IPS DF 6.9 (cell line): ENCODE results near the gene SRRT.

Experiments used
- DNase-seq: peaks from one replicate; pipeline ENCODE4 v3.0.0-alpha.2; 2013; ENCODE audit warnings: low read depth, low spot score
- H3K27ac ChIP-seq: one replicate; pipeline ENCODE4 v1.5.1; 2013; ENCODE audit warnings: low read length, control low read depth
- H3K27me3 ChIP-seq: 2 replicates; pipeline ENCODE4 v1.6.1; 2013; ENCODE audit warnings: mild to moderate bottlenecking, low read length; ENCODE audit not compliant: control insufficient read depth, insufficient read depth
- H3K36me3 ChIP-seq: 2 replicates; pipeline ENCODE4 v1.6.1; 2013; ENCODE audit warnings: low read length; ENCODE audit not compliant: control insufficient read depth, insufficient read depth
- H3K4me1 ChIP-seq: 2 replicates; pipeline ENCODE4 v1.6.1; 2013; ENCODE audit warnings: low read length; ENCODE audit not compliant: control insufficient read depth, insufficient read depth
- H3K4me3 ChIP-seq: 2 replicates; pipeline ENCODE4 v1.5.1; 2013; ENCODE audit warnings: mild to moderate bottlenecking, low read length
- H3K9me3 ChIP-seq: 2 replicates; pipeline ENCODE4 v1.6.1; 2013; ENCODE audit warnings: low read length, inconsistent platforms; ENCODE audit not compliant: control insufficient read depth, insufficient read depth
- WGBS: extraction: QIAGEN DNeasy Blood & Tissue Kit; methylation state at CpG from one replicate; pipeline ENCODE4 v1.1.7; 2013; ENCODE audit warnings: mixed read lengths, missing lambda C conversion rate; ENCODE audit not compliant: insufficient read length, insufficient coverage; 5-methylcytosine and 5-hydroxymethylcytosine counted together

The SRRT gene

DNA sequence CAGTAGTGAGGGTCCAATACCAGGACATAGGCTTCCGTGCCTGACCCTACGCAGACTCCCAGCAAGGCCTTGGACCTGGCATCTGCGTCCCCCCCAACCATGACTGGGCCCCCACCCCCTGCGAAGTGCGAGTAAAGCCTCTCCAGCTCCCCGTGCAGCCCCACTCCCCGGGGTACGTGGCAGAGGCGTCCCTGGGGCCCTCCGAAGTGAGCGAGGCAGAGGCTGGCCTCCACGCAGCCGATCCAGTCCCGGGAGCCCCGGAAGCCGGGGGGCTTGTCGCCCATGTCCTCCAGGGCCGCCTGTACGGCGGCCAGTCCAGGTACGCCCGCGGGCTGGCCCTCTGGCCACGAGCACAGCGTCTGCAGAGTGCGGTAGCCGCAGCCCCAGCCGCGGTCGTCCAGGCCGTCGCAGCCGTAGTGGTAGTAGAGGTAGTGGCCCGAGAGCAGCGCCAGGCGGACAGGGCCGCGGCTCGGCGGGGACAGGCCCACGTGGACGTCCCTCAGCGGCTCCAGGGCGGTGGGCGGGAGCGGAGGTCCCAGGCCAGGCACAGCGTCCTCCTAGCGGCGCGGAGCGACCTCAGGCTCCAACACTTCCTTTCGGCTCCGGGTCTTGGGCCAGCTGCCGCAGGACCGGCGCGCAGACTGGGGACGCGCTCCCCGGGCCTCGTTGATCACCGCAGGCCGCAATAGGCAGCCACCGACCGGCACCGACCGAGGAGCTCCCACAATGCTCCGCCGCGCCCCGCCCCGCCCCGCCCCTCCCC, 14.3 kb downstream of the SRRT start, which contains the start of gene UFSP1:
Gene UFSP1 (minus strand): TSS at position 728 of the 763 bp plus-strand sequence. CDS start 444 bp downstream, at position 284.
- H3K4me1 ChIP-seq = peaks cover 2% of the 10 kb centered on the region
- H3K27ac ChIP-seq = no peak within 1 kb of the TSS
- no CpG with 5 or more reads among the region's 73 CpGs for WGBS
- no peaks in the 10 kb centered on the region for H3K27me3 ChIP-seq
- H3K9me3 ChIP-seq = no peaks in the 10 kb centered on the region
- peaks cover 36% of the 10 kb centered on the region for H3K36me3 ChIP-seq
- peak within 1 kb of the TSS; percentile 87 for H3K4me3 ChIP-seq
- DNase-seq = no peak

DNA sequence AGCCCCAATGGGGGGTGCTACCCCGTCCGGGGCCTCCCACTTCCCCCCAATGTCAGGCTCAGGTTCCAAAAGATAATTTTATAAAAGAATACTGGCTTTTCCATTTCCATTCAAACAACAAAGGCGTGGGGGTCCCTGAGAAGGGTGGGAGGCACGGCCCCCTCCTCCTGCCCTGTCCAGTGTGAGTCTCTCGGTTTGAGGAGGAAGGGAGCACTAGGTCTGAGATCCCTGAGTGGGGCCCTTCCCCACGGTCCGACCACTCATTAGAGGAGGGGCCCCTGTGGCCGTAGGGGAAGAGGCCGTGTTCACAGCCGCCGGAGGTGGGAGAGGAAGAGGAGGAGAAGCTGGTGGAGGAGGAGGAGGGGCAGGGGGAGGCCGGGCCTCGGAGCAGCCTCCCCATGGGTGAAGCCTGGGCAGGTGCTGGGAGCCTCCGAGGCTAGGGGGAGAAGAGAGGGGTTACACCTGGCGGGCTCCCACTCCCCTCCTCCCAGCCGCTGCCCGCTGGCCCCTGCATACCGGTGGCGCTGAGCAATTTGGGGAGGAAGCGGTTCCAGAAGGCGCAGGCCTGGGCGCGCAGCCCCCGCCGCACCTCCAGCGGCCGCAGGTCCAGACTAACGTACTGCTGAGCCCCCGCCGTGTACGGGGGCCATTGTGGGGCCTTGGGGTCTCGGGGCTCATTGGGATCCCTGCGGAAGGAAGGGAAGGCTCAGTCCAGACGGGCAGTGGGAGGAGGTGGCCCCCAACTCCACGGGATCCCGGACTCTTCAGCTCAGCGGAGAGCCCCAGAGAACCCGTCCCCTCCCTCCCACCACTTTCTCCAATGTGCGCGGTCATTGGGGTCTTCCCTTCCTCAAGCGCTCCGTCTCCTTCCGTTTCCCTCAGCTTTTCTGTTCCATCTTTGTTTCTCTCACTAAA, 16.0 kb downstream of the SRRT start:
- H3K27ac ChIP-seq = no peak overlapping the region
- peak overlapping the region; percentile 69 for H3K4me3 ChIP-seq
- H3K9me3 ChIP-seq = no peaks in the 10 kb centered on the region
- peaks cover 2% of the 10 kb centered on the region for H3K4me1 ChIP-seq
- H3K27me3 ChIP-seq = peaks cover under 1% of the 10 kb centered on the region
- no peak for DNase-seq
- WGBS = no CpG with 5 or more reads among the region's 43 CpGs
- H3K36me3 ChIP-seq = peaks cover 22% of the 10 kb centered on the region

GRCh38 chr7:100891568-100892247, 16.8 kb downstream of the SRRT start:
- Histone ChIP-seq H3K9me3 (no peaks in the 10 kb centered on the region), H3K36me3 (peaks cover 15% of the 10 kb centered on the region), H3K27me3 (peaks cover 8% of the 10 kb centered on the region), H3K4me3 (peak overlapping the region; percentile 69; the same call in 1 of the 2 replicates), H3K27ac (no peak overlapping the region), H3K4me1 (peaks cover 7% of the 10 kb centered on the region)
- no CpG with 5 or more reads among the region's 8 CpGs for WGBS
- no peak for DNase-seq

DNA sequence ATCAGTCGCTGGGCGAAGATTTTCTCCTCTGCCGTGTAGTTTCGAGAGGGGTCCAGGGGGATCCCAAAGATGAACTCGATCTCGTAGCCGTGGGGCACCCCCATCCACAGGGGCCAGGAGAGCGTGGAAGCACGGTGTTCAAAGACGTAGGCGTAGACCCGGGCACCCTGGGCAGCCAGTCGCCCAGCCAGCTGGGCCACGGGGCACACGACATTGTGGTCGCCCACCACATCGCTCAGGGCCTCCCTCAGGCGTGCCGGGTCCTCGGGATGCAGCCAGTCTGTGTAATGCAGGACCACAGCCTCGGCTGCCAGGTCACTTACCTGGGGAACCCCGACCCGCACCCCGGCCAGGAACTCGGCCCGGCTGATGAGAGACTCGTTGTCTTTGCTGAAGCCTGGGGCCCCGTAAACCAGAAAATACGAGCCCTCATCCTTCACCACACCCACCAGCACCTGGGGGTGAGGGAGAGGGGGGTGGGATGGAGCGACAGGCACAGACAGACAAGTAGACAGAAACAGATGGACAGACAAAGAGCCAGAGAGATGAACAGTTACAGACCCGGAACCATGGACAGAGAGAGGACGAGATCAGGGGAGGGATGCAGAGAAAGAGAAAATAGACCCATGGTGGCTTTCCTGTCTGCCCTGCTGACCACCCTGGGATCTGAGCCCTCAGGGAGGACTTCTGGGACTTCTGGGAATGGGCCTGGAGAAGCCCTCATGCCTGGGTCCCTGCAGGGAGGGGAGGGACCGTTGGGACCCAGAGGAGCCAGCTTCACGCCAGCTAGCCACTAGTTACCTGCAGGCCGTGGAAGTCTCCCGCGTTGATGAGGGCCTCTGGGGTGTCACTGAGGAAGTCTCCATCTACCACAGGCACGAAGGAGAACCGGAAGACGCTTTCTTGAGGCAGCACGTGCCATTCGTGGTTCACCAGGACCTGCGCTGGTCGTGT, 17.7 kb downstream of the SRRT start:
- no peak for DNase-seq
- H3K4me3 ChIP-seq = no peak overlapping the region
- H3K4me1 ChIP-seq = peaks cover 5% of the 10 kb centered on the region; the same call in 1 of the 2 replicates
- no peaks in the 10 kb centered on the region for H3K9me3 ChIP-seq
- WGBS = no CpG with 5 or more reads among the region's 44 CpGs
- no peak overlapping the region for H3K27ac ChIP-seq
- peaks cover 8% of the 10 kb centered on the region for H3K27me3 ChIP-seq
- peaks cover 7% of the 10 kb centered on the region for H3K36me3 ChIP-seq

DNA sequence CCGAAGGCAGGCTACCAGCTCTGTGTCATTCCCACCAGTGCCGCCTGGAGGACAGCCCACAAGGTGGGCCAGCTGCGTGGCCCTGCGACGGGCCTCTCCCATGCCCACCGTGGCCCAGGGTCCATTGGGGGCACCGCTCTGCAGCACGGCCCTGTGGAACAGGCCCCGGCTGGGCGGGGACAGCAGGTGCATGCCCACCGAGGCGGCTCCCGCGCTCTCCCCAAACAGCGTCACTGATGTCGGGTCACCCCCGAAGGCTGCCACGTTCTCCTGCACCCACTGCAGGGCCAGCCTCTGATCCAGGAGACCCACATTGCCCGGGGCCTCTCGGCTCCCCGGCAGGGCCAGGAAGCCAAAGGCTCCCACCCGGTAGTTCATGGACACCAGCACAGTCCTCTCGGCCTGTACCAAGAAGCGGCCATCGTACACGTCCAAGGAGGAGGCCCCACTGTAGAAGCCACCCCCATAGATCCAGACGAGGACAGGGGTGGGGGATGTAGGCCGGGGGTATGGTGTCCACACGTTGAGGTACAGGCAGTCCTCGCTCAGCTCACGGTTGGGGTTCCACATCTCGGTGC, 18.5 kb downstream of the SRRT start:
- no peak overlapping the region for H3K27ac ChIP-seq
- H3K4me1 ChIP-seq = peaks cover 5% of the 10 kb centered on the region; the same call in 1 of the 2 replicates
- no peak for DNase-seq
- no peaks in the 10 kb centered on the region for H3K9me3 ChIP-seq
- no peak overlapping the region for H3K4me3 ChIP-seq
- H3K27me3 ChIP-seq = peaks cover 8% of the 10 kb centered on the region
- no peaks in the 10 kb centered on the region; the same call in 1 of the 2 replicates for H3K36me3 ChIP-seq
- WGBS = no CpG with 5 or more reads among the region's 32 CpGs

DNA sequence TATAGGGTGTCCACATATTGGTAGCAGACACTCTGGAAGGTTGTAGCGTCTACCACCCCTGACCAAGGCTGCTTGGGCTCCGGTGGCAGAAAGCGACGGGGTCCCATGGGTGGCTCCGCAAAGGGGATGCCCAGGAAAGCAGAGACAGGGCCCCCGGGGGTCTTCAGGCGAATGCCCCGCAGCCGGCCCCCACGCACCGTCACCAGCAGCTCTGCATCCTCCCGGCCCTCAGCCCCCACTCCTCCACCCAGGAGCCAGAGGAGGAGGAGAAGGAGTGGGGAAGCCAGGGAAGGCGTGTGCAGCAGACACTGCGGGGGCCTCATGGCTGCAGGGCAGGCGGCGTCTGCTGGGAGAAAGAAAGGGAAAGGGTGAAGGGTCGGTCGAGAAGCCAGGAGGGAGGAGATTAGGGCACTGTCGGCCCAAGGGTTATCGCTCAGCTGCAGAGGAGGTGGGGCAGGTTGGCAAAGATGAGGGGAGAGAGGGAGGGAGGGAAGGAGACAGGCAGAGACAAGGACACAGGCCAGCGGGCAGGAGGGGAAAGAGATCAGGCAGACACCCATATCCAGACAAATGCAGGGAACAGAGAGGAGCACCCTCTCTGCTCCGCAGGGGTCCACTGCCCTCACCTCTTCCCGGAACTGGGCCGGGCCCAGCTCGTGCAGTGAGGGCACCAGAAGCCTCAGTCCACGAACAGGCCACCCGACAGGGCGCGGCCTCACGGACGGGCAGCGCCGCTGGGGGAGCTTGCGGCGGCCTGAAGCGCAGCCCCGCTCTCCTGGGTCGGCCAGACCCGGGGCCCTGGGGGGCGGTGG, 19.2 kb downstream of the SRRT start:
- Histone ChIP-seq H3K27me3 (peaks cover 8% of the 10 kb centered on the region), H3K36me3 (no peaks in the 10 kb centered on the region), H3K27ac (no peak overlapping the region), H3K4me3 (peak overlapping the region; percentile 10; the same call in 1 of the 2 replicates), H3K9me3 (no peaks in the 10 kb centered on the region), H3K4me1 (peaks cover 5% of the 10 kb centered on the region; the same call in 1 of the 2 replicates)
- DNase-seq = no peak
- no CpG with 5 or more reads among the region's 40 CpGs for WGBS

- Histone ChIP-seq H3K4me3 (peak overlapping the region; percentile 40; the same call in 1 of the 2 replicates), H3K4me1 (peaks cover 5% of the 10 kb centered on the region; the same call in 1 of the 2 replicates), H3K36me3 (no peaks in the 10 kb centered on the region), H3K27me3 (peaks cover 8% of the 10 kb centered on the region), H3K27ac (no peak overlapping the region), H3K9me3 (no peaks in the 10 kb centered on the region)
- WGBS = no CpG with 5 or more reads among the region's 83 CpGs
- DNase-seq = no peak
Measured at GRCh38 chr7:100894860-100895700, 20.2 kb downstream of the SRRT start.

DNA sequence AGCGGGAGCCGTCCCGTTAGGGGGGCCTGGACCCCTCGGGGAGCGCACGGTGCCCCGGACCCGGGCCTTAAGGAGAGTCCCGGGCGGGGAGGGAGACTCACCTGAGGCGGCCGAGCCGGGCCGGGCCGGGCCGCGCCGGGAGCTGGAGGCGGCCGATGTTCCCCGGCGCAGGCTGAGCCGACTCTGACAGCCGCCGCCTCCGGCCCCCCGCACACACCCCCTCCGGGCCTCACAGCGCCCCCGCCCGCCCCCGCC, 20.7 kb downstream of the SRRT start, which contains the start of gene ACHE:
Gene ACHE (minus strand): TSS at position 188 of the 255 bp plus-strand sequence. CDS start 1,656 bp downstream, outside the sequence.
- Histone ChIP-seq H3K9me3 (no peaks in the 10 kb centered on the region), H3K27me3 (peaks cover 8% of the 10 kb centered on the region), H3K4me1 (peaks cover 5% of the 10 kb centered on the region; the same call in 1 of the 2 replicates), H3K27ac (no peak within 1 kb of the TSS), H3K36me3 (no peaks in the 10 kb centered on the region), H3K4me3 (peak within 1 kb of the TSS; percentile 40; the same call in 1 of the 2 replicates)
- DNase-seq = no peak
- no CpG with 5 or more reads among the region's 32 CpGs for WGBS
